ENCODE measurements around the gene INSR.
"Not testable (repeated sequence)": the region's sequence is repeated elsewhere in the genome, so short reads cannot be mapped to it uniquely, and the experiment has no call there.

INSR gene

DNA sequence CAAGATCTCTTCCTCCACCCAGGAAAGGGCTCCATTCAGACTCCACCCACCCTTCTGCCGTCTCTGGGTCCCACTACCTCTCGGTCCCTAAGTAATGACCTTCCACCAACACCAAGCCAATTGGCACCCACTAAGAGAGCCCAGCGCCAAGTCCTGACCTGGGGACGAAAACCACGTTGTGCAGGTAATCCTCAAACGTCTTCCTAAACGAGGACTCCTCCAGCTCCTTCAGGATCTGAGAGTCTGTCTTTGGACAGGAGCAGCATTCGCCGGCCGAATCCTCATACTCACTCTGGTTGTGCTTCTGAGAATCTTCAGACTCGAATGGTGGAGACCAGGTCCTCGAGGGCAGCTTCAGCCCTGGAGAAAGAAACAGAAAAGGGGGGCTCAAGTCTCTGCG lies 141.6 kb downstream of the INSR start:
- H3K27me3 ChIP-seq: no peaks in the 10 kb centered on the region
- H3K4me1 ChIP-seq: no peaks in the 10 kb centered on the region
- no peak overlapping the region for H3K4me3 ChIP-seq (ENCODE audit: low read depth, low read length)
- TF ChIP-seq, protein P1, sequence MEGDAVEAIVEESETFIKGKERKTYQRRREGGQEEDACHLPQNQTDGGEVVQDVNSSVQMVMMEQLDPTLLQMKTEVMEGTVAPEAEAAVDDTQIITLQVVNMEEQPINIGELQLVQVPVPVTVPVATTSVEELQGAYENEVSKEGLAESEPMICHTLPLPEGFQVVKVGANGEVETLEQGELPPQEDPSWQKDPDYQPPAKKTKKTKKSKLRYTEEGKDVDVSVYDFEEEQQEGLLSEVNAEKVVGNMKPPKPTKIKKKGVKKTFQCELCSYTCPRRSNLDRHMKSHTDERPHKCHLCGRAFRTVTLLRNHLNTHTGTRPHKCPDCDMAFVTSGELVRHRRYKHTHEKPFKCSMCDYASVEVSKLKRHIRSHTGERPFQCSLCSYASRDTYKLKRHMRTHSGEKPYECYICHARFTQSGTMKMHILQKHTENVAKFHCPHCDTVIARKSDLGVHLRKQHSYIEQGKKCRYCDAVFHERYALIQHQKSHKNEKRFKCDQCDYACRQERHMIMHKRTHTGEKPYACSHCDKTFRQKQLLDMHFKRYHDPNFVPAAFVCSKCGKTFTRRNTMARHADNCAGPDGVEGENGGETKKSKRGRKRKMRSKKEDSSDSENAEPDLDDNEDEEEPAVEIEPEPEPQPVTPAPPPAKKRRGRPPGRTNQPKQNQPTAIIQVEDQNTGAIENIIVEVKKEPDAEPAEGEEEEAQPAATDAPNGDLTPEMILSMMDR (IDR thresholded peaks at IDR 0.05; ENCODE audit: low read depth, low read length): no peak
- no peaks in the 10 kb centered on the region for H3K9me3 ChIP-seq
- no peak for DNase-seq
- no peaks in the 10 kb centered on the region for H3K36me3 ChIP-seq

DNA sequence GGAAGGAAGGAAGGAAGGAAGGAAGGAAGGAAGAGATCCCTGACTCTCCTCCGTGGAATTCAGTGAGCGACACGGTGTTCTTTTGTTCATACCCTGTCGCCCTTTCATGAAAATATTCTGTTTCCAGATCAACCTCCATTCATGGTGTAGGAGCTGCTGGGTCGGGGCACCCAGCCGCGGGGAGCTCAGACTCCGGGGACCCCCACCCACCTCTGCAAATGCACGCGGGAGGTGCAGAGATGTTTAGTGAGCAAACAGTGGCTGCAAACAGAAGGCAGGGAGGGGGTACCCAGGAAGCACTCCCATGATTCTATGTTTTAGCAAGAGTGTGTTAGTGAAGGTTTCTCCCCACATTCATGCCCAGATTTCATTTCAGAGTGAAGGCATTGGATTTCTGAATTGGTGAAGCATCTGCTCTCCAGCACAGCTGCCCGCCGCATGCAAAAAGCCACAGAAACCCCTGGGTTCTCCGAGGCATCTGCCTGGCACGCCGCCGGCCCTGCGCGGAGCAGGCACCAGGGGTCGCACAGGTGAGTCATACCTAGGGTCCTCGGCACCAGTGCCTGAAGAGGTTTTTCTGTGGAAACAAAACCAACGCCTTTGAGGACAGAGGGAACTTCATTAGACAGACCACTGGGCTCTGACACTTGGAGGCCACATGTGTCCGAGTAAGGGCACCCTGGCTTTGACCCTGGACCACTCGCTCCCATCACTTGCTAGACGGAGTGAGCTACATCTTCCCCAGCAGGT lies 144.1 kb downstream of the INSR start:
- H3K4me1 ChIP-seq: no peaks in the 10 kb centered on the region; the same call in 1 of the 2 replicates
- H3K27me3 ChIP-seq: no peaks in the 10 kb centered on the region
- TF ChIP-seq, protein P1 (IDR thresholded peaks at IDR 0.05; ENCODE audit: low read depth, low read length): no peak
- no peaks in the 10 kb centered on the region for H3K9me3 ChIP-seq
- no peak overlapping the region for H3K4me3 ChIP-seq (ENCODE audit: low read depth, low read length)
- H3K36me3 ChIP-seq: no peaks in the 10 kb centered on the region
- no peak for DNase-seq

DNA sequence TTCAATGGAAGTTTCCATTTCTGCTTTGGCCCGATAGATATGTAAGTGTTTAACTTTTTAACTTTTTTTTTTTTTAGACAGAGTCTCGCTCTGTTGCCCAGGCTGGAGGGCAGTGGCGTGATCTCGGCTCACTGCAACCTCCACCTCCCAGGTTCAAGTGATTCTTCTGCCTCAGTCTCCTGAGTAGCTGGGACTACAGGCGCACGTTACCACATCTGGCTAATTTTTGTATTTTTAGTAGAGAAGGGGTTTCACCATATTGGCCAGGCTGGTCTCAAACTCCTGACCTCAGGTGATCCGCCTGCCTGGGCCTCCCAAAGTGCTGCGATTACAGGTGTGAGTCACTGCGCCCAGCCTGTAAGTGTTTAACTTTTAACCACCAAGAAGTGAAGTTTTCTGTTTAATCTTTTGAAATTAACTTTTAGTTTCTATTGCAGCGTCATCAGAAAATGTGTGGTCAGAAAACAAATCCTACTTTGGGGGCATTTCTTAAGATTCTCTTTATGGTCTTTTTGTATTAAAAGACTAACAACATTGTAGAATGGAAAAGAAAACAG lies 147.0 kb downstream of the INSR start:
- not testable (repeated sequence) for DNase-seq; H3K4me1 ChIP-seq; H3K27me3 ChIP-seq; H3K4me3 ChIP-seq (ENCODE audit: low read depth, low read length); H3K36me3 ChIP-seq; H3K9me3 ChIP-seq

DNA sequence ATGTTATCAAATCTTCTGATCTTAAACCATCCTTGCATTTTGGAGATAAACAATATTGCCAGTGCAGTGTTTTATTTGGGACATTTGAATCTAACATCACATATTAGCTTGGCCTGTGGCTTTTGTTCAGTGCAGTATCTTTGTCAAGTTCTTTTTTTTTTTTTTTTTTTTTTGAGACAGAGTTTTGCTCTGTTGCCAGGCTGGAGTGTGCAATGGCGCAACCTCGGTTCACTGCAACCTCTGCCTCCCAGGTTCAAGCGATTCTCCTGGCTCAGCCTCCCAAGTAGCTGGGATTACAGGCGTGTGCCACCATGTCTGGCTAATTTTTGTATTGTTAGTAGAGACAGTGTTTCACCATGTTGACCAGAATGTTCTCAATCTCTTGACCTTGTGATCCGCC lies 148.1 kb downstream of the INSR start:
- not testable (repeated sequence) for H3K4me3 ChIP-seq (ENCODE audit: low read depth, low read length); H3K4me1 ChIP-seq; H3K36me3 ChIP-seq; DNase-seq; H3K27me3 ChIP-seq; H3K9me3 ChIP-seq

DNA sequence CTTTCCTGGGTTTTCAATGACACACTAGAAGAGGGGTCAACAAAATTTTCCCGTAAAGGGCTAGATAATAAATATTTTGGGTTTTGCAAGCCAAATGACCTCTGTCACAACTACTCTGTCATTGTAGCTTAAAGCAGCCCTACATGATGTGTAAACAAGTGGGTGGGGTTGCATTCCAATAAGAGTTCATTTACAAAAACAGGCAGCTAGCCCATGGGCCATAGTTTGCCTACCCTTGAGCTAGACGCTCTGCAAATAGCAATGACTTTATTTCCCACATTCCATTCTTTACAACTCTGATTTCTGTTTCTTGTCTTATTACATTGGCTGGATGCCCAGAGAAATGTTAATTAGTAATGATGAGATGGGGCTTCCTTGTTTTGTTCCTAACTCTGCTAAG lies 148.7 kb downstream of the INSR start:
- DNase-seq: no peak
- H3K36me3 ChIP-seq: no peaks in the 10 kb centered on the region; the same call in none of the 2 replicates
- H3K4me1 ChIP-seq: no peaks in the 10 kb centered on the region; the same call in 1 of the 2 replicates
- TF ChIP-seq, protein P1 (IDR thresholded peaks at IDR 0.05; ENCODE audit: low read depth, low read length): no peak
- H3K27me3 ChIP-seq: no peaks in the 10 kb centered on the region
- no peaks in the 10 kb centered on the region for H3K9me3 ChIP-seq
- no peak overlapping the region for H3K4me3 ChIP-seq (ENCODE audit: low read depth, low read length)

DNA sequence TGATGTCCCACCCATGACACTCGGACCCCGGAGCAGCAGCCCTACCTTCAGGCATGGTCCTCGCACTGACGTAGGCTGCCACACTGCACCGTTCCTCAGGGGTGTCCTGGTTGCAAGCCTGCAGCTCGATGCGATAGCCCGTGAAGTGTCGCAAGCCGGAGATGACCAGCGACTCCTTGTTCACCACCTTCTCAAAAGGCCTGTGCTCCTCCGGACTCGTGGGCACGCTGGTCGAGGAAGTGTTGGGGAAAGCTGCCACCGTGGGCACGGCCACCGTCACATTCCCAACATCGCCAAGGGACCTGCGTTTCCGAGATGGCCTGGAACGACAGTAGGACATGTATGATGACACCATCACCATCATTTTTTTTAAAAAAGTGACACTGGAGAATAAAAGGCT lies 151.4 kb downstream of the INSR start:
- H3K9me3 ChIP-seq: no peaks in the 10 kb centered on the region
- DNase-seq: no peak
- H3K27me3 ChIP-seq: no peaks in the 10 kb centered on the region
- H3K4me1 ChIP-seq: no peaks in the 10 kb centered on the region; the same call in 1 of the 2 replicates
- peaks cover 7% of the 10 kb centered on the region for H3K36me3 ChIP-seq
- TF ChIP-seq, protein P1 (IDR thresholded peaks at IDR 0.05; ENCODE audit: low read depth, low read length): no peak
- no peak overlapping the region for H3K4me3 ChIP-seq (ENCODE audit: low read depth, low read length)

DNA sequence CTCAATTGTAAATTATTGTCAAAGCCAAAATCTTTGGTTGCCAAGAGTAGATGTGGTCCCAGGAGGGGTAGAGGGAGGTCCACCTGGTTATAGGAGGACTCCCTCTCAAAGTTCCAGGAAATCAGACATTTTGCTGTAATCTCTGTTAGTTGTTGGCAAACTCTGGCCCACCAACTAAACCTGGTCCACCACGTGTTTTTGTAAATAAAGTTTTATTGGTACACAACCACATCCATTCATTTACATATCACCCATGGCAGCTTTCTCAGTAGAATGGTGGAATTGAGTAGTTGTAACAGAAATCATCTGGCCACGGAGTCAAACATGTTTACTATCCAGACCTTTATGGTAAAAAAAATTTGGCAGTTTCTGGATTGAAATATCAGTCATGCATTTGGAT lies 154.1 kb downstream of the INSR start:
- DNase-seq: no peak
- Histone ChIP-seq H3K9me3 (no peaks in the 10 kb centered on the region), H3K27me3 (no peaks in the 10 kb centered on the region), H3K36me3 (peaks cover 7% of the 10 kb centered on the region), H3K4me3 (ENCODE audit: low read depth, low read length) (no peak overlapping the region), H3K4me1 (no peaks in the 10 kb centered on the region; the same call in 1 of the 2 replicates)
- TF ChIP-seq, protein P1 (IDR thresholded peaks at IDR 0.05; ENCODE audit: low read depth, low read length): no peak

All from BE2C (cell line).